Fibroblast of mammary gland (primary cell): Measurements from ENCODE around the gene ODC1.

Experiments
- DNase-seq: peaks from one replicate; pipeline ENCODE4 v3.0.0-alpha.2; 2010; ENCODE audit warnings: low read depth
- H3K4me3 ChIP-seq: 2 replicates; pipeline ENCODE4 v1.5.1; 2011; ENCODE audit warnings: low read depth, mild to moderate bottlenecking, low read length, moderate library complexity; ENCODE audit not compliant: control insufficient read depth
- TF ChIP-seq, protein P1 (sequence below): conservative IDR thresholded peaks from 2 replicates; pipeline ENCODE4 v1.5.1; 2011; ENCODE audit warnings: low read depth, low read length, inconsistent platforms; ENCODE audit not compliant: control insufficient read depth, insufficient read depth

Gene ODC1

DNA sequence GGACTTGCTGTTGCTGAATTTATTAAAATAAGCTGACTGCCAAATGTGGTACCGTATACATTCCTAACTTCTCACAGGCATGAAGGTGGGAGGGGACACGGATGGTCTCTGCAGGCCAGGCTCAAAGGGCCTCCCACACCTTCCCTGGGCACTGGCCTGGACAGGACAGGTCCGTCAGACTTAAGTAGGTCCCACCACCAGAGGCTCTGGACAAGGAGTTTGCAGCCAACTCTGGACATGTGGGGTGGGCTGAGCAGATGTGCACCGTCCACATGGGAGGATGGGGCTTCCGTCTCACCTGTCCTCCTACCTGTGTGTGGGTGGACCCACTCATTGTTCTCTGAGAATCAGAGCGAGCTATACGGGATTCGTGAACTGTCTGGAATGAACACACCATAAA, 8.2 kb downstream of the ODC1 start:
- TF ChIP-seq, protein P1, sequence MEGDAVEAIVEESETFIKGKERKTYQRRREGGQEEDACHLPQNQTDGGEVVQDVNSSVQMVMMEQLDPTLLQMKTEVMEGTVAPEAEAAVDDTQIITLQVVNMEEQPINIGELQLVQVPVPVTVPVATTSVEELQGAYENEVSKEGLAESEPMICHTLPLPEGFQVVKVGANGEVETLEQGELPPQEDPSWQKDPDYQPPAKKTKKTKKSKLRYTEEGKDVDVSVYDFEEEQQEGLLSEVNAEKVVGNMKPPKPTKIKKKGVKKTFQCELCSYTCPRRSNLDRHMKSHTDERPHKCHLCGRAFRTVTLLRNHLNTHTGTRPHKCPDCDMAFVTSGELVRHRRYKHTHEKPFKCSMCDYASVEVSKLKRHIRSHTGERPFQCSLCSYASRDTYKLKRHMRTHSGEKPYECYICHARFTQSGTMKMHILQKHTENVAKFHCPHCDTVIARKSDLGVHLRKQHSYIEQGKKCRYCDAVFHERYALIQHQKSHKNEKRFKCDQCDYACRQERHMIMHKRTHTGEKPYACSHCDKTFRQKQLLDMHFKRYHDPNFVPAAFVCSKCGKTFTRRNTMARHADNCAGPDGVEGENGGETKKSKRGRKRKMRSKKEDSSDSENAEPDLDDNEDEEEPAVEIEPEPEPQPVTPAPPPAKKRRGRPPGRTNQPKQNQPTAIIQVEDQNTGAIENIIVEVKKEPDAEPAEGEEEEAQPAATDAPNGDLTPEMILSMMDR = no peak
- DNase-seq = no peak
- H3K4me3 ChIP-seq = no peak overlapping the region

DNA sequence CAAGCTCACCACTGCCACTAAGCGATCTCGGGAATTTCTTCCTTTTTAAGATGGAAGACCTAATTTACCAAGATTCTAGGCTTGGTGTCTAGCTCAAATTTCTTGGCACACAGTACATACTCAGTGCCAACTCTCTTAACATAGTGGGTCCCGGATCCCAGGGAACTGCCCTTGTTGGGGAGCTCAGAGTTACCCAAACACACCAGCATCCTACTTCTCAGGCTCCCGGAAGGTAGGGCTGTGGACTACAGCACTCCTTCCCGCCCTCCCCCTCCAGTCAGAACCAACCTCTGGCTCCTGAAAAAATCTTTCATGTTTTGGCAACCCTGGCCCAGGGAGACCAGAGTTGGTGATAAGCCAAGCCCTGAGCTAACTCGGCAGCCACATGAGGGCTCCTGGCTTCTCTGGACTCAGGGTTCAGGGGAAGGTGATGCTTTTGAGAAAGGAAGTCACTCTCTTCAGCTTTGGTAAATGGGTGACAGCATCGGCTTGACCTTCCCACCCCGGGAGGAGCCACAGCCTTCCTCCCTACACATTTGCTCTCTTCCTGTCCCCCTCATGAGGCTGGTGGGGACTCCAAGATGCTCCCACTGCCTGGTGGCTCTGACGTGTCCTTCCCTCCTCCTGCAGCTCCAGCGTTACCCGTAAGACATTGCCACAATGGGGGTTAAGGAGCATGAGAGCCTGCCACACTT, 8.8 kb downstream of the ODC1 start:
- H3K4me3 ChIP-seq = no peak overlapping the region
- TF ChIP-seq, protein P1 = no peak
- no peak for DNase-seq

DNA sequence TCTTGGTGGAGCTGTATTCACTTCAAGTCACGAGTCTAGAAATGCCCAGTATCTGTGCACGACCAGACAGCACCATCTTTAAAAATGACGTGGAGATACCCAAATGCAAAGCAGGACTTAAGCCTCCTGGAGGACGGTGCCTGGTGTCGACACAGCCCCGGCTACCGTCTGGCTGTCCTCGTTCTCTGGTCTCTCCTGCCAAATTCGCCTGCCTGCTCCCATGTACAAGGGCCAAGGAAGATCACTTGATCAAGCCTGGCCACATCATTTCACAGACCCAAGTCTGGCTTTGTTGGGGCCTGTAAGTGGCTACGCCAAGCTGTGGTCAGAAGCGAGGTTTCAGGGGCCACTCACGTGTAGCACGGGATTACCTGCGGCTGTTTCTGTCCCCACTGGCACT, 9.4 kb downstream of the ODC1 start:
- TF ChIP-seq, protein P1 = no peak
- H3K4me3 ChIP-seq = no peak overlapping the region
- DNase-seq = no peak

GRCh38 chr2:10437806-10438205, 10.3 kb downstream of the ODC1 start:
- no peak for DNase-seq
- TF ChIP-seq, protein P1 = no peak
- H3K4me3 ChIP-seq = no peak overlapping the region

GRCh38 chr2:10436583-10437110, 11.5 kb downstream of the ODC1 start:
- TF ChIP-seq, protein P1 = no peak
- no peak overlapping the region for H3K4me3 ChIP-seq
- no peak for DNase-seq

- TF ChIP-seq, protein P1 = no peak
- DNase-seq = no peak
- no peak overlapping the region for H3K4me3 ChIP-seq
These were observed 12.3 kb downstream of the ODC1 start for GRCh38 chr2:10435820-10436204.
